ENCODE measurements around the gene LTO1. TPM values are rescaled to one million over a fixed set of nuclear protein-coding genes. Genes with fewer than 3 reads are reported as not detected.

Gene LTO1
- total RNA-seq, 1 donor from 2014 or later = 20.0 TPM

DNA sequence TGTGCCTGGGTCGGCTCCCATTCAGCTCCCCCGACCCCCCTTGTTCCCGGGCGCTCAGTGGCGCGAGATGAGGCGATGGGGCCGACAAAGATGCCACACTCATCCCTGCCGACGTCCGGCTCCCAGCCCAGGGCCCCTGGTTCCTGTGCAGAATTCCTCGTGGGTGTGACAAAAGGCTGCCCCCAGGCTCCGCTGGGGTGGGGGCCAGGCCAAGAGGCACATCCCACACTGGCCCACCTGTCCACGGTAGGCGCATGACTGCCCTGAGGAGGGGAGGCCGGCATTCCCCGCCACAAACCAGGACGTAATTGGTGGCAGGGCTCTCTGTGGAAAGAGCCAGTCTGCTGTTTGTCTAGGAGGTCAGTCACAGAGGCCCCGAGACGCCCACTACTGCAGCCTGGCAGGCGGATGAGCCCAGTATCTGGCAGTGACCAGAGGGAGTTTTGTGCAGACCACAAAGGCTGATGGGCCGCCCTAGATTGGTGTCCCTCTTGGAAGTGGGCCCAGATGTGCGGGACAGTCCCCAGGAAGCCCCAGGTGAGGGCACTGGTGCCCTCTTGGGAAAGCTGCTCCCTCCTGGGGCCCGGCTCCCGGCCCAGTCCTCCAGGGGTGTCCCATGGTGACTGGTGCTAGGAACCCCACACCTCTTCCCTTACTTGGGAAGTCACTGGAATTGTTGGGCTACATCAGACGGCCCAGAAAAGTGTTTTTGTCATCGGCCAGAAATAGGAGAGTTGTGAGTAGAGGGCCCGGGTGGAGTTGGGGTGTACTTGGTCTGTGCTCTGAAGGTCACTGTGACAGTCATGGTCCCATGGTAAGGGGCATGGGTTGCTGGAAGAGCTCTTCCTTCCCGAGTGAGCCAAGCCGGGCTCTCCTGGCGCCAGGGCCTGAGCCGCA, 28.4 kb downstream of the LTO1 start:
- H3K4me3 Mint-ChIP-seq (ENCODE audit: unreplicated experiment) = no peak overlapping the region
- DNase-seq (ENCODE audit: low read depth) = no peak
- H3K27ac Mint-ChIP-seq (ENCODE audit: unreplicated experiment) = no peak overlapping the region
- Histone ChIP-seq H3K36me3 (ENCODE audit: insufficient read depth, low read length) (peaks cover 47% of the 10 kb centered on the region), H2AFZ (ENCODE audit: low read depth, low read length) (no peak overlapping the region), H3K4me3 (ENCODE audit: insufficient read depth, low read depth, low read length) (no peak overlapping the region), H3K27me3 (ENCODE audit: insufficient read depth, low read length) (no peaks in the 10 kb centered on the region), H3K27ac (ENCODE audit: low read depth, low read length) (peak overlapping the region; percentile 31), H3K4me1 (ENCODE audit: insufficient read depth, low read length) (peaks cover 31% of the 10 kb centered on the region), H3K9me3 (ENCODE audit: insufficient read depth, low read depth, low read length) (no peaks in the 10 kb centered on the region), H3K4me2 (ENCODE audit: low read length) (peak overlapping the region; percentile 99), H3K9ac (ENCODE audit: low read length) (peak overlapping the region; percentile 97), H4K20me1 (ENCODE audit: insufficient read depth, low read length) (peaks cover 85% of the 10 kb centered on the region), H3K79me2 (ENCODE audit: insufficient read depth, low read length) (peaks cover 91% of the 10 kb centered on the region)
- peaks cover 8% of the 10 kb centered on the region for H3K36me3 Mint-ChIP-seq (ENCODE audit: low read depth, unreplicated experiment)
- H3K4me1 Mint-ChIP-seq (ENCODE audit: low read depth, unreplicated experiment) = peaks cover 4% of the 10 kb centered on the region
- TF ChIP-seq, protein P1, sequence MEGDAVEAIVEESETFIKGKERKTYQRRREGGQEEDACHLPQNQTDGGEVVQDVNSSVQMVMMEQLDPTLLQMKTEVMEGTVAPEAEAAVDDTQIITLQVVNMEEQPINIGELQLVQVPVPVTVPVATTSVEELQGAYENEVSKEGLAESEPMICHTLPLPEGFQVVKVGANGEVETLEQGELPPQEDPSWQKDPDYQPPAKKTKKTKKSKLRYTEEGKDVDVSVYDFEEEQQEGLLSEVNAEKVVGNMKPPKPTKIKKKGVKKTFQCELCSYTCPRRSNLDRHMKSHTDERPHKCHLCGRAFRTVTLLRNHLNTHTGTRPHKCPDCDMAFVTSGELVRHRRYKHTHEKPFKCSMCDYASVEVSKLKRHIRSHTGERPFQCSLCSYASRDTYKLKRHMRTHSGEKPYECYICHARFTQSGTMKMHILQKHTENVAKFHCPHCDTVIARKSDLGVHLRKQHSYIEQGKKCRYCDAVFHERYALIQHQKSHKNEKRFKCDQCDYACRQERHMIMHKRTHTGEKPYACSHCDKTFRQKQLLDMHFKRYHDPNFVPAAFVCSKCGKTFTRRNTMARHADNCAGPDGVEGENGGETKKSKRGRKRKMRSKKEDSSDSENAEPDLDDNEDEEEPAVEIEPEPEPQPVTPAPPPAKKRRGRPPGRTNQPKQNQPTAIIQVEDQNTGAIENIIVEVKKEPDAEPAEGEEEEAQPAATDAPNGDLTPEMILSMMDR (IDR thresholded peaks at IDR 0.05; ENCODE audit: insufficient read depth, low read depth, low read length) = no peak
- TF ChIP-seq EZH2 (IDR thresholded peaks at IDR 0.05; ENCODE audit: insufficient read depth, low read length) = no peak
- H3K27me3 Mint-ChIP-seq (ENCODE audit: low read depth, unreplicated experiment) = no peaks in the 10 kb centered on the region
- H3K9me3 Mint-ChIP-seq (ENCODE audit: unreplicated experiment) = no peaks in the 10 kb centered on the region
- FAIRE-seq = no peak

DNA sequence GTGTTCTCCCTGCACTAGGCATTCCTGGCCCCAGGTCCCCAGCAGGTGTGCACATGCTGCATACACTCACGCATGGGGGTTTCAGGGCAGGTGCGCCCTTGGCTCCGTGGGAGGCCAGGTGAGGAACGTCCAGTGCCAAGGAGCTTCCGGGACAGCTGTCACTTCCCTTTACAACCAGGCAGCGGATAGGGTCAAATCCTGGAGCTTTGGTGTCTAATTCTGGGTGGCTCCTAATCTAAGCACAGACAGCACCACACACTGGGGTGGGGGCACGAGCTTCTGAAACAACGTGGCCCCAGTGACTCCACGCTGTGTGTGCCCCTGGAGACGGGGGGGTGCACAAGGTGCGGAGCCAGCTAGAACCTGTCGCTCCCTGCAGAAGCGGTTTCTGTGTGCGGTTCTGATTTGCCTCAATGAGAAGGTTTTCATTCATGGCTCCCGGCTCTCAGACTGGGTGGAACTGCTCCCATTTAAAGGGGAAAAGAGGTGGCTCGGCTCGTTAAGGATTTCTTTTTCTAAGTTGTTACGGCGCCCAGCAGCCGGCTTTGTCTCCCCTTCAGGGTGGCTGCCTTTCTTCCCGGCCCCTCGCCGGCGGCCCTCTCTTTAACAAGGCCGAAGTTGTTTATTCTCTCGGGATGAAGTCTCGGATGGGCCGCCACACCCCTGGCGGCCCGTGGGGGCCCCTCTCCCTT, 29.2 kb downstream of the LTO1 start:
- Mint-ChIP-seq H3K4me1 (ENCODE audit: low read depth, unreplicated experiment) (peaks cover 4% of the 10 kb centered on the region), H3K27me3 (ENCODE audit: low read depth, unreplicated experiment) (no peaks in the 10 kb centered on the region), H3K4me3 (ENCODE audit: unreplicated experiment) (no peak overlapping the region), H3K27ac (ENCODE audit: unreplicated experiment) (no peak overlapping the region), H3K9me3 (ENCODE audit: unreplicated experiment) (no peaks in the 10 kb centered on the region), H3K36me3 (ENCODE audit: low read depth, unreplicated experiment) (peaks cover 8% of the 10 kb centered on the region)
- H3K9me3 ChIP-seq (ENCODE audit: insufficient read depth, low read depth, low read length) = no peaks in the 10 kb centered on the region
- FAIRE-seq (no peak), DNase-seq (ENCODE audit: low read depth) (no peak)
- H3K4me1 ChIP-seq (ENCODE audit: insufficient read depth, low read length) = peaks cover 31% of the 10 kb centered on the region
- H3K79me2 ChIP-seq (ENCODE audit: insufficient read depth, low read length) = peaks cover 99% of the 10 kb centered on the region
- no peaks in the 10 kb centered on the region for H3K27me3 ChIP-seq (ENCODE audit: insufficient read depth, low read length)
- peak overlapping the region; percentile 99 for H3K4me2 ChIP-seq (ENCODE audit: low read length)
- no peak overlapping the region for H2AFZ ChIP-seq (ENCODE audit: low read depth, low read length)
- peak overlapping the region; percentile 98 for H3K4me3 ChIP-seq (ENCODE audit: insufficient read depth, low read depth, low read length)
- peak overlapping the region; percentile 97 for H3K9ac ChIP-seq (ENCODE audit: low read length)
- peaks cover 39% of the 10 kb centered on the region for H3K36me3 ChIP-seq (ENCODE audit: insufficient read depth, low read length)
- peak overlapping the region; percentile 31 for H3K27ac ChIP-seq (ENCODE audit: low read depth, low read length)
- peaks cover 81% of the 10 kb centered on the region for H4K20me1 ChIP-seq (ENCODE audit: insufficient read depth, low read length)
- TF ChIP-seq, protein P1 (IDR thresholded peaks at IDR 0.05; ENCODE audit: insufficient read depth, low read depth, low read length) = no peak
- TF ChIP-seq EZH2 (IDR thresholded peaks at IDR 0.05; ENCODE audit: insufficient read depth, low read length) = no peak
